Sigmoid colon (tissue), 4 donors: Measurements from ENCODE around the gene SOHLH2.

Experiments used
- CTCF ChIP-seq, 4 experiments: fragments of 450-650 bp in 3 of 4; fragments of 200-600 bp in 1 of 4; IDR thresholded peaks; one replicate each; pipeline ENCODE4 v1.5.1; 2016 to 2019; ENCODE audit warnings: antibody characterized with exemption in 4 of 4, mild to moderate bottlenecking in 3 of 4, moderate library complexity in 2 of 4
- POLR2AphosphoS5 ChIP-seq, 4 donors: sonication (generic); formaldehyde crosslinking; IDR thresholded peaks; one replicate each; pipeline ENCODE4 v1.6.1; 2017; ENCODE audit warnings: antibody characterized with exemption in 4 of 4

- TF ChIP-seq CTCF (IDR thresholded peaks at IDR 0.05) (no peak), POLR2AphosphoS5 (IDR thresholded peaks at IDR 0.05) (no peak)
Observed at GRCh38 chr13:36192166-36192565, 22.2 kb downstream of the SOHLH2 start.
